ENCODE measurements around the gene SORCS1.

The SORCS1 gene

GRCh38 chr10:107058331-107058730 is 106.2 kb downstream of the SORCS1 start:
- H3K79me2 ChIP-seq (ENCODE audit: control insufficient read depth, insufficient read depth, low read length) = no peaks in the 10 kb centered on the region
- no peak overlapping the region for H2BK5ac ChIP-seq (ENCODE audit: low read length)
- H3K56ac ChIP-seq (ENCODE audit: low read length) = no peak overlapping the region
- H3K9ac ChIP-seq (ENCODE audit: low read length) = no peak overlapping the region
- no peak overlapping the region for H3K27ac ChIP-seq (ENCODE audit: low read depth, low read length)
- no peak overlapping the region for H2BK15ac ChIP-seq (replicated peaks; ENCODE audit: low read depth)
- no peaks in the 10 kb centered on the region for H3K27me3 ChIP-seq (ENCODE audit: insufficient read depth, low read length, poor library complexity)
- H3K4ac ChIP-seq (ENCODE audit: low read depth, low read length) = no peak overlapping the region
- H2BK120ac ChIP-seq (ENCODE audit: low read depth, low read length) = no peak overlapping the region
- H3K4me1 ChIP-seq (ENCODE audit: control insufficient read depth, low read depth, low read length) = no peaks in the 10 kb centered on the region
- H4K8ac ChIP-seq (ENCODE audit: low read depth, low read length) = no peak overlapping the region
- no CpG with 5 or more reads among the region's 2 CpGs for WGBS (ENCODE audit: extremely low coverage, insufficient coverage, low lambda C conversion rate)
- no peak overlapping the region for H2AK5ac ChIP-seq (ENCODE audit: low read length)
- DNase-seq = no peak
- no peak overlapping the region for H3K4me2 ChIP-seq (ENCODE audit: low read length)
- H3K4me3 ChIP-seq (ENCODE audit: low read length) = no peak overlapping the region
- H3K79me1 ChIP-seq (ENCODE audit: low read length) = no peaks in the 10 kb centered on the region
- H4K5ac ChIP-seq (ENCODE audit: low read length) = no peak overlapping the region
- no peak overlapping the region for H3K18ac ChIP-seq (ENCODE audit: low read length)
- no peak overlapping the region for H3K23ac ChIP-seq (ENCODE audit: low read length)
- H3K36me3 ChIP-seq (ENCODE audit: control insufficient read depth, insufficient read depth, low read length) = no peaks in the 10 kb centered on the region

GRCh38 chr10:107056182-107056581 is 108.3 kb downstream of the SORCS1 start:
- WGBS (ENCODE audit: extremely low coverage, insufficient coverage, low lambda C conversion rate) = no CpG with 5 or more reads among the region's 2 CpGs
- H3K4me2 ChIP-seq (ENCODE audit: low read length) = no peak overlapping the region
- H3K36me3 ChIP-seq (ENCODE audit: control insufficient read depth, insufficient read depth, low read length) = no peaks in the 10 kb centered on the region

GRCh38 chr10:107054469-107055156 is 109.9 kb downstream of the SORCS1 start:
- H3K4ac ChIP-seq (ENCODE audit: low read depth, low read length) = no peak overlapping the region
- no peak overlapping the region for H2BK120ac ChIP-seq (ENCODE audit: low read depth, low read length)
- no peak overlapping the region for H3K9ac ChIP-seq (ENCODE audit: low read length)
- H3K18ac ChIP-seq (ENCODE audit: low read length) = no peak overlapping the region
- H4K5ac ChIP-seq (ENCODE audit: low read length) = no peak overlapping the region
- H3K27ac ChIP-seq (ENCODE audit: low read depth, low read length) = no peak overlapping the region
- no peaks in the 10 kb centered on the region for H3K4me1 ChIP-seq (ENCODE audit: control insufficient read depth, low read depth, low read length)
- no peaks in the 10 kb centered on the region for H3K79me2 ChIP-seq (ENCODE audit: control insufficient read depth, insufficient read depth, low read length)
- H3K56ac ChIP-seq (ENCODE audit: low read length) = no peak overlapping the region
- no peaks in the 10 kb centered on the region for H3K79me1 ChIP-seq (ENCODE audit: low read length)
- no peak for DNase-seq
- no peaks in the 10 kb centered on the region for H3K27me3 ChIP-seq (ENCODE audit: insufficient read depth, low read length, poor library complexity)
- H3K4me2 ChIP-seq (ENCODE audit: low read length) = no peak overlapping the region
- H3K36me3 ChIP-seq (ENCODE audit: control insufficient read depth, insufficient read depth, low read length) = no peaks in the 10 kb centered on the region
- no peak overlapping the region for H3K23ac ChIP-seq (ENCODE audit: low read length)
- no peak overlapping the region for H4K8ac ChIP-seq (ENCODE audit: low read depth, low read length)
- H2BK5ac ChIP-seq (ENCODE audit: low read length) = no peak overlapping the region
- no CpG with 5 or more reads among the region's 3 CpGs for WGBS (ENCODE audit: extremely low coverage, insufficient coverage, low lambda C conversion rate)
- H2BK15ac ChIP-seq (replicated peaks; ENCODE audit: low read depth) = no peak overlapping the region
- H2AK5ac ChIP-seq (ENCODE audit: low read length) = no peak overlapping the region
- no peak overlapping the region for H3K4me3 ChIP-seq (ENCODE audit: low read length)

More at GRCh38 chr10:107056182-107056581, 108.3 kb downstream of the SORCS1 start:
- Histone ChIP-seq H2AK5ac (ENCODE audit: low read length) (no peak overlapping the region), H3K27me3 (ENCODE audit: insufficient read depth, low read length, poor library complexity) (no peaks in the 10 kb centered on the region), H3K79me2 (ENCODE audit: control insufficient read depth, insufficient read depth, low read length) (no peaks in the 10 kb centered on the region), H3K4me1 (ENCODE audit: control insufficient read depth, low read depth, low read length) (no peaks in the 10 kb centered on the region), H2BK5ac (ENCODE audit: low read length) (no peak overlapping the region), H3K4ac (ENCODE audit: low read depth, low read length) (no peak overlapping the region), H3K9ac (ENCODE audit: low read length) (no peak overlapping the region), H2BK120ac (ENCODE audit: low read depth, low read length) (no peak overlapping the region), H2BK15ac (replicated peaks; ENCODE audit: low read depth) (no peak overlapping the region), H3K56ac (ENCODE audit: low read length) (no peak overlapping the region), H3K23ac (ENCODE audit: low read length) (no peak overlapping the region), H4K8ac (ENCODE audit: low read depth, low read length) (no peak overlapping the region), H3K79me1 (ENCODE audit: low read length) (no peaks in the 10 kb centered on the region), H3K27ac (ENCODE audit: low read depth, low read length) (no peak overlapping the region), H3K18ac (ENCODE audit: low read length) (no peak overlapping the region), H3K4me3 (ENCODE audit: low read length) (no peak overlapping the region), H4K5ac (ENCODE audit: low read length) (no peak overlapping the region)
- DNase-seq = no peak

GRCh38 chr10:107051769-107052168 is 112.7 kb downstream of the SORCS1 start:
- no peak overlapping the region for H3K23ac ChIP-seq (ENCODE audit: low read length)
- H3K56ac ChIP-seq (ENCODE audit: low read length) = no peak overlapping the region
- WGBS (ENCODE audit: extremely low coverage, insufficient coverage, low lambda C conversion rate) = no CpG with 5 or more reads among the region's 1 CpG
- no peak overlapping the region for H4K8ac ChIP-seq (ENCODE audit: low read depth, low read length)
- no peak overlapping the region for H3K27ac ChIP-seq (ENCODE audit: low read depth, low read length)
- H4K5ac ChIP-seq (ENCODE audit: low read length) = no peak overlapping the region
- no peak overlapping the region for H2BK120ac ChIP-seq (ENCODE audit: low read depth, low read length)
- H3K79me2 ChIP-seq (ENCODE audit: control insufficient read depth, insufficient read depth, low read length) = no peaks in the 10 kb centered on the region
- H2AK5ac ChIP-seq (ENCODE audit: low read length) = no peak overlapping the region
- no peak overlapping the region for H2BK5ac ChIP-seq (ENCODE audit: low read length)
- no peak overlapping the region for H3K9ac ChIP-seq (ENCODE audit: low read length)
- no peaks in the 10 kb centered on the region for H3K36me3 ChIP-seq (ENCODE audit: control insufficient read depth, insufficient read depth, low read length)
- H3K18ac ChIP-seq (ENCODE audit: low read length) = no peak overlapping the region
- no peaks in the 10 kb centered on the region for H3K4me1 ChIP-seq (ENCODE audit: control insufficient read depth, low read depth, low read length)
- no peaks in the 10 kb centered on the region for H3K79me1 ChIP-seq (ENCODE audit: low read length)
- no peak overlapping the region for H3K4ac ChIP-seq (ENCODE audit: low read depth, low read length)
- no peak for DNase-seq
- no peak overlapping the region for H3K4me3 ChIP-seq (ENCODE audit: low read length)
- H2BK15ac ChIP-seq (replicated peaks; ENCODE audit: low read depth) = no peak overlapping the region
- no peak overlapping the region for H3K4me2 ChIP-seq (ENCODE audit: low read length)
- H3K27me3 ChIP-seq (ENCODE audit: insufficient read depth, low read length, poor library complexity) = no peaks in the 10 kb centered on the region

DNA sequence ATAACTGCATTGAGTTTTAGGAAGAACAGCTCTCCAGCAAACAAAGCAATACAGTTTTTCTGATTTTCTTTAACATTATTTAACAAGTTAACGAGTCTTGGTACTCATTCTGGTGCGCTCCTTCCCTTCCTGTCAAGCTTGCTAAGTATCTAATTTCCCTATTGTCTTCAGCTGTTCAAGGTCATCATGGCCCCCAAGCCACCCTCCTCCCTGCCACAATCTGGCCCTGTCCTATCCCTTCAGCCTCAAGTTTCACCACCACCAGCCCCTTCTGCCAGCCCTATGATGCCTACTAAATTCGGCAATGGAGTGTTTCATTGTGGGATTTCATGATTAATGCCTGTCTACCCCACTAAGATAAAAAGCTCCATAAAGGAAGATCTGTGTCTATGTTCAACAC is 121.0 kb downstream of the SORCS1 start:
- Histone ChIP-seq H2BK120ac (ENCODE audit: low read depth, low read length) (no peak overlapping the region), H3K4me1 (ENCODE audit: control insufficient read depth, low read depth, low read length) (no peaks in the 10 kb centered on the region), H2BK15ac (replicated peaks; ENCODE audit: low read depth) (no peak overlapping the region), H3K4me3 (ENCODE audit: low read length) (no peak overlapping the region), H3K18ac (ENCODE audit: low read length) (no peak overlapping the region), H3K79me1 (ENCODE audit: low read length) (no peaks in the 10 kb centered on the region), H3K9ac (ENCODE audit: low read length) (no peak overlapping the region), H3K56ac (ENCODE audit: low read length) (no peak overlapping the region), H2BK5ac (ENCODE audit: low read length) (no peak overlapping the region), H3K27ac (ENCODE audit: low read depth, low read length) (no peak overlapping the region), H3K4me2 (ENCODE audit: low read length) (no peak overlapping the region), H3K27me3 (ENCODE audit: insufficient read depth, low read length, poor library complexity) (no peaks in the 10 kb centered on the region), H3K4ac (ENCODE audit: low read depth, low read length) (no peak overlapping the region), H4K8ac (ENCODE audit: low read depth, low read length) (no peak overlapping the region), H3K79me2 (ENCODE audit: control insufficient read depth, insufficient read depth, low read length) (no peaks in the 10 kb centered on the region), H3K36me3 (ENCODE audit: control insufficient read depth, insufficient read depth, low read length) (no peaks in the 10 kb centered on the region), H4K5ac (ENCODE audit: low read length) (no peak overlapping the region), H3K23ac (ENCODE audit: low read length) (no peak overlapping the region), H2AK5ac (ENCODE audit: low read length) (no peak overlapping the region)
- no peak for DNase-seq
- no CpG with 5 or more reads among the region's 3 CpGs for WGBS (ENCODE audit: extremely low coverage, insufficient coverage, low lambda C conversion rate)

Data from mesendoderm (in vitro differentiated cells).